Measurements from ENCODE around the gene ACSM2A.
"Not testable (repeated sequence)": the region's sequence is repeated elsewhere in the genome, so short reads cannot be mapped to it uniquely, and the experiment has no call there.

Gene ACSM2A

GRCh38 chr16:20453633-20454032, 2.3 kb downstream of the ACSM2A start:
- DNase-seq (ENCODE audit: low spot score), result not testable (repeated sequence)

GRCh38 chr16:20459227-20459626, 7.9 kb downstream of the ACSM2A start:
- not testable (repeated sequence) for DNase-seq (ENCODE audit: low spot score)

GRCh38 chr16:20460313-20460712, 9.0 kb downstream of the ACSM2A start:
- DNase-seq (ENCODE audit: low spot score), result not testable (repeated sequence)

- DNase-seq (ENCODE audit: low spot score), result not testable (repeated sequence)
These were observed 17.6 kb downstream of the ACSM2A start for GRCh38 chr16:20468954-20469353.

GRCh38 chr16:20469930-20470329, 18.6 kb downstream of the ACSM2A start:
- not testable (repeated sequence) for DNase-seq (ENCODE audit: low spot score)

- DNase-seq (ENCODE audit: low spot score), result not testable (repeated sequence)
These were observed 19.4 kb downstream of the ACSM2A start for GRCh38 chr16:20470732-20471131.

GRCh38 chr16:20477188-20477744, 25.9 kb downstream of the ACSM2A start:
- DNase-seq (ENCODE audit: low spot score), result not testable (repeated sequence)

- DNase-seq (ENCODE audit: low spot score), result not testable (repeated sequence)
These were observed 32.7 kb downstream of the ACSM2A start for GRCh38 chr16:20483989-20484388.

- DNase-seq (ENCODE audit: low spot score), result no peak
These were observed 33.4 kb downstream of the ACSM2A start for GRCh38 chr16:20484726-20485125.

- no peak for DNase-seq (ENCODE audit: low spot score)
These were observed 34.1 kb downstream of the ACSM2A start for GRCh38 chr16:20485408-20485807.

GRCh38 chr16:20490994-20491393, 39.7 kb downstream of the ACSM2A start:
- not testable (repeated sequence) for DNase-seq (ENCODE audit: low spot score)

- DNase-seq (ENCODE audit: low spot score), result not testable (repeated sequence)
These were observed 40.1 kb downstream of the ACSM2A start for GRCh38 chr16:20491448-20491847.

GRCh38 chr16:20504418-20504817, 53.1 kb downstream of the ACSM2A start:
- DNase-seq (ENCODE audit: low spot score), result no peak

- no peak for DNase-seq (ENCODE audit: low spot score)
These were observed 56.0 kb downstream of the ACSM2A start for GRCh38 chr16:20507280-20507679.

GRCh38 chr16:20510323-20510722, 59.0 kb downstream of the ACSM2A start:
- DNase-seq (ENCODE audit: low spot score), result no peak

- DNase-seq (ENCODE audit: low spot score), result no peak
These were observed 64.4 kb downstream of the ACSM2A start for GRCh38 chr16:20515688-20516090.

GRCh38 chr16:20517149-20517548, 65.8 kb downstream of the ACSM2A start:
- no peak for DNase-seq (ENCODE audit: low spot score)

- no peak for DNase-seq (ENCODE audit: low spot score)
These were observed 67.9 kb downstream of the ACSM2A start for GRCh38 chr16:20519231-20519630.

- no peak for DNase-seq (ENCODE audit: low spot score)
These were observed 68.8 kb downstream of the ACSM2A start for GRCh38 chr16:20520103-20520502.

GRCh38 chr16:20531795-20532194, 80.5 kb downstream of the ACSM2A start:
- DNase-seq (ENCODE audit: low spot score), result not testable (repeated sequence)

GRCh38 chr16:20532284-20532792, 81.0 kb downstream of the ACSM2A start:
- DNase-seq (ENCODE audit: low spot score), result not testable (repeated sequence)

GRCh38 chr16:20536669-20537068, 85.3 kb downstream of the ACSM2A start:
- DNase-seq (ENCODE audit: low spot score), result not testable (repeated sequence)

All from CD4-positive, alpha-beta T cell treated with Interleukin-6 at 100 ng/mL for 8 hours (primary cell).